Spinal cord (tissue), 10 donors: ENCODE data around the gene ZNRD2. TPM values are rescaled to one million over a fixed set of nuclear protein-coding genes. Genes with fewer than 3 reads are reported as not detected.

Source experiments
- DNase-seq, 6 donors: peaks; one replicate each; pipeline versions ENCODE4 v3.0.0 to v3.0.0-alpha.2; 2013 to 2015; ENCODE audit warnings: low spot score in 6 of 6, low read depth in 4 of 6
- H3K27ac ChIP-seq: one replicate; pipeline ENCODE4 v1.5.1; 2013; ENCODE audit warnings: low read depth, low read length, control low read depth
- H3K27me3 ChIP-seq: one replicate; pipeline ENCODE4 v1.6.1; 2013; ENCODE audit warnings: low read length; ENCODE audit not compliant: control insufficient read depth, insufficient read depth
- H3K36me3 ChIP-seq: one replicate; pipeline ENCODE4 v1.6.1; 2013; ENCODE audit warnings: low read length; ENCODE audit not compliant: control insufficient read depth, insufficient read depth
- H3K4me1 ChIP-seq: one replicate; pipeline ENCODE4 v1.6.1; 2013; ENCODE audit warnings: low read length; ENCODE audit not compliant: control insufficient read depth, insufficient read depth
- H3K4me3 ChIP-seq: one replicate; pipeline ENCODE4 v1.5.1; 2013; ENCODE audit warnings: low read depth, low read length, control low read depth
- H3K9me3 ChIP-seq: one replicate; pipeline ENCODE4 v1.6.1; 2013; ENCODE audit warnings: low read length; ENCODE audit not compliant: control insufficient read depth, insufficient read depth
- WGBS: methylation state at CpG from one replicate; pipeline ENCODE4 v1.1.5; 2013; ENCODE audit warnings: missing lambda C conversion rate; ENCODE audit not compliant: insufficient coverage; 5-methylcytosine and 5-hydroxymethylcytosine counted together
- polyA plus RNA-seq, 2 donors: library from polyadenylated mRNA; unstranded; fragments of 120-200 nt; gene quantifications; one replicate each; pipeline ENCODE4 v1.2.1, GENCODE V29; 2013; ENCODE audit not compliant: insufficient read length in 2 of 2
- total RNA-seq, 2 donors: library from RNA; depleted of rRNA in 1 of 2; stranded (reverse); fragments of 120-200 nt in 1 of 2; fragments of >200 nt in 1 of 2; gene quantifications; one replicate each; pipeline versions ENCODE4 v1.2.3 to v1.2.4, GENCODE V29; 2013 to 2014
- donor health status: healthy.

ZNRD2 gene
- total and polyA plus RNA-seq, 4 donors, result 14.7 to 87.2 (median 54.1) TPM

DNA sequence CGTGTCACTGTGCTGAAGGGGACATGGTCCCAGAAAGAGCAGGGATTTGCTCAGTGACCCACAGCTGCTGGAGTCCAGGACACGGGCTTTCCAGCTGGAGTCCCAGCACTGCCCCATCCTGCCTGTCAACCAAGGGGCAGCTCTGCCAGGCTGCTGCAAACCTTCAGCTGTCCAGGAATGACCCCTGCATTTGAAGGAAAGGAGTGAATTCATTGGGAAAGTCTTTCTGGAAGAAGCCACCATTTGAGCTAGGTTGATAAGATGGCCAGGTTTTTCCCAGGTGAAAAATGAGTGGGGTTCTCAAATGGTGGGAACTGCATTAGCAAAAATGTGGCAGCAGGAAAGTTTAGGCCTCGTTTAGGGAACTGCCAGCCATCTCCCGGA is 16.0 kb downstream of the ZNRD2 start:
- peaks cover 62% of the 10 kb centered on the region for H3K4me1 ChIP-seq
- H3K4me3 ChIP-seq, result no peak overlapping the region
- H3K27ac ChIP-seq, result no peak overlapping the region
- H3K27me3 ChIP-seq, result peaks cover 26% of the 10 kb centered on the region
- H3K36me3 ChIP-seq, result peaks cover 37% of the 10 kb centered on the region
- no peak for DNase-seq
- no peaks in the 10 kb centered on the region for H3K9me3 ChIP-seq
- 84% methylated on average over 4 of the region's 4 CpGs for WGBS

DNA sequence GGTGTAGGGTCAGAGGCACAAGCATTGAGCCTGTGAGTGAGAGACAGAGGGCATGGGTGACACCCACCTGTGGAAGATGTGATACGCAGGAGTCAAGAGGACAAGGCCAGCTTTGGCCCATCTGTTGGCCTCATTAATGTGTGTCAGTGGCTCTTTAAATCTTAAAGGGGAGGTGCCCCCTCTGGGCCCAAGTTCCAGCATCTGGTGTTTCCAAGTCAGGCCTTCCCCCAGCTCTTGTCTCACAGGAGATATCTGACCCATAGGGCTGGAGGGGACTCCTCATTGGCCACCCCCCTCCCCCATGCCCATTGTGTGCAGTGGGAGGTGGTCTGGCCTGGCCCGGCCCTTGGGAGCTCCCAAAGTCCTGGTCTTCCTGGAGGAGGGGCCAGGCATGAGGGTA is 16.4 kb downstream of the ZNRD2 start:
- DNase-seq, result no peak
- Histone ChIP-seq H3K27ac (no peak overlapping the region), H3K4me1 (peaks cover 63% of the 10 kb centered on the region), H3K9me3 (no peaks in the 10 kb centered on the region), H3K27me3 (peaks cover 26% of the 10 kb centered on the region), H3K36me3 (peaks cover 35% of the 10 kb centered on the region), H3K4me3 (no peak overlapping the region)
- WGBS, result 73% methylated on average over 1 of the region's 2 CpGs

DNA sequence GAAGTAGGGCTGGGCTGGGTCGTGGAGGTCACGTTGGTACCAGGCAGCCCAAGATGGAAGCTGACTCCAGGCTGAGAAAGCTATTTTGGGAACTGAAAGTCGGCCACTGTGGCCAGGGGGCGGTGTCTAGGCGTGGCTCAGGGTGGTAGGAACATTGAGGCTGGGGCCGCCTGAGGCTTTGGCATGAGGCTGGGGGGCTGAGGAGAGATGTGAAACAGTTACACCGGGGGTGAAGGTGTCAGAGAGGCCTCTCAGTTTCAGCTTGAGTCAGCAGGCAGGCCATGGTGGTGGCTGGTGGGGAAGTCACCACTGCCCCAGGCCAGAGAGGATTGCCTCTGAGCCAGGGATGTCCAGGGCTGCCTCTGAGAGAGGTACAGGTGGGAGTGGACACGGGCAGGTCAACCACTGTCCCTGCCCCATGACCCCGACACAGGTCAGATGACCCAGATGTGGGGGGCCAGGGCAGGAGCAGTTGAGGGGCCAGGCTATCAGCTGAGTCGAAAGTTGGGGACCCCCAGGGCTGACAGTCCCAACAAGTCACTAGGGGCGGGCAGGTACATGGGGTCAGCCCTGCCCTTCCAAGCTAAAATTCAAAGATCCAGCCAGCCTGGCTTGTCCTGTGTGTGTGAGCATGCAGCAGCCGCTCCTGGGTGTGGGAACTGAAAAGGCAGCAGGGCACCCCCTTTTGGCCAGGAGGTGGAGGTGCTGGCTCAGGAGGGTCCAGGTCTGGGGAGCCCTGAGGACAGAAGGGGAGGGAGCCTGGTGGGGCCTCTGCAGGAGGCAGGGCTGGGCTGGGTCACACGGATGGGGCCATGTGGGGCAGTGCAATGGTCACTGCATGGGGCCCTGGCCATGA is 18.1 kb downstream of the ZNRD2 start:
- Histone ChIP-seq H3K36me3 (peaks cover 42% of the 10 kb centered on the region), H3K27me3 (peaks cover 20% of the 10 kb centered on the region), H3K4me3 (no peak overlapping the region), H3K4me1 (peaks cover 72% of the 10 kb centered on the region), H3K27ac (no peak overlapping the region), H3K9me3 (no peaks in the 10 kb centered on the region)
- DNase-seq, result no peak
- WGBS, result 72% methylated on average over 13 of the region's 13 CpGs

DNA sequence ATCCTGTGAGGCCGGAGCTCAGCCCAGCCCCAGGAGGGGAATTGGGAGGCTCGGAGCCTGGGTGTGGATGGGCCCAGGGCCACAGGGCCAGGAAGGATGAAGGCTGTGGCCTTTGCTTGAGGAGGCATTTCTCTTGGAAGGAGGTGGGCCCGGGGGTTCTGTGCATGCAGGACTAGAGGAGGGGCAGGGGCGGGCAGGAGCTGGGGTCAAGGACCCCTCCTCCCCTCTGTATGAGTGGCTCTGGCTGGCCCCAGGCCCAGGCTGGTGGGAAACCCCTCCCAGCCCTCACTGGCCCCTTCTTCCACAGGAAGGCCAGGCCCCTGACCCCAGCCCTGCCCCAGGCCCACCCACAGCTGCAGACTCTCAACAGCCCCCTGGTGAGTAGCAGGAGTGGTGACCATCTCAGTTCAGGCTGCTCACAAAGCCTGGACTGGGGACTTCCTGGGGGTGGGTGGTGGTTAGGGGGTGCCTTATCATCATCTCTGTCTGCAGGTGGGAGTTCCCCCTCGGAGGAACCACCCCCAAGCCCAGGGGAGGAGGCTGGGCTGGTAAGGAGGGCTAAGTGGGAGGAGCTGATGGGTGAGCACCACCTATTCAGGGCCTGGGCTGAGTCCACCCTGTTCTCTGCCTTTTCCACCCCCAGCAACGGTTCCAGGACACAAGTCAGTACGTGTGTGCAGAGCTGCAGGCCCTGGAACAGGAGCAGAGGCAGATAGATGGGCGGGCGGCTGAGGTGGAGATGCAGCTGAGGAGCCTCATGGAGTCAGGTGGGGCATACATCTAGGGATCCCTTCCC is 19.4 kb downstream of the ZNRD2 start:
- 46% methylated on average over 6 of the region's 9 CpGs for WGBS
- Histone ChIP-seq H3K9me3 (no peaks in the 10 kb centered on the region), H3K27ac (peak overlapping the region; percentile 15), H3K36me3 (peaks cover 46% of the 10 kb centered on the region), H3K4me3 (no peak overlapping the region), H3K4me1 (peaks cover 69% of the 10 kb centered on the region), H3K27me3 (peaks cover 9% of the 10 kb centered on the region)
- no peak for DNase-seq

DNA sequence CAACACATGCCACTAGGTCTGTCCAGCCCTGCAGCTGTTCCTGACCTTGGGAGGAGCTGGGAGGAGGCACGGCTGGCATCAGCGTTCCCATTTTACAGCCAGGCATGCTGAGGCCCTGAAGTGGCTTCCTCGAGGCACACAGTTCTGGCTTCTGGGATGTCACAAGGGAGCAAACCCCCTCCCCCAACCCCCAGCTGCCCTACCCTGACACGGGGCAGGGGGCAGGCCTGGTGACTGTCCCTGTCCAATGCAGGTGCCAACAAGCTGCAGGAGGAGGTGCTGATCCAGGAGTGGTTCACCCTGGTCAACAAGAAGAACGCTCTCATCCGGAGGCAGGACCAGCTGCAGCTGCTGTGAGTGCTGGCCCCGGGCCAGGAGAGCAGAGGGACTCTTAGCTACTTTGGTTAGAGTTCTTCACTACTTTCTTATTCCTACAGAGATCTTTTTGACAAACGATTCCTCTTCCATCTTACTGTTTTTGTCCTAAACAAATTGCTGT is 20.0 kb downstream of the ZNRD2 start:
- H3K27ac ChIP-seq, result no peak overlapping the region

DNA sequence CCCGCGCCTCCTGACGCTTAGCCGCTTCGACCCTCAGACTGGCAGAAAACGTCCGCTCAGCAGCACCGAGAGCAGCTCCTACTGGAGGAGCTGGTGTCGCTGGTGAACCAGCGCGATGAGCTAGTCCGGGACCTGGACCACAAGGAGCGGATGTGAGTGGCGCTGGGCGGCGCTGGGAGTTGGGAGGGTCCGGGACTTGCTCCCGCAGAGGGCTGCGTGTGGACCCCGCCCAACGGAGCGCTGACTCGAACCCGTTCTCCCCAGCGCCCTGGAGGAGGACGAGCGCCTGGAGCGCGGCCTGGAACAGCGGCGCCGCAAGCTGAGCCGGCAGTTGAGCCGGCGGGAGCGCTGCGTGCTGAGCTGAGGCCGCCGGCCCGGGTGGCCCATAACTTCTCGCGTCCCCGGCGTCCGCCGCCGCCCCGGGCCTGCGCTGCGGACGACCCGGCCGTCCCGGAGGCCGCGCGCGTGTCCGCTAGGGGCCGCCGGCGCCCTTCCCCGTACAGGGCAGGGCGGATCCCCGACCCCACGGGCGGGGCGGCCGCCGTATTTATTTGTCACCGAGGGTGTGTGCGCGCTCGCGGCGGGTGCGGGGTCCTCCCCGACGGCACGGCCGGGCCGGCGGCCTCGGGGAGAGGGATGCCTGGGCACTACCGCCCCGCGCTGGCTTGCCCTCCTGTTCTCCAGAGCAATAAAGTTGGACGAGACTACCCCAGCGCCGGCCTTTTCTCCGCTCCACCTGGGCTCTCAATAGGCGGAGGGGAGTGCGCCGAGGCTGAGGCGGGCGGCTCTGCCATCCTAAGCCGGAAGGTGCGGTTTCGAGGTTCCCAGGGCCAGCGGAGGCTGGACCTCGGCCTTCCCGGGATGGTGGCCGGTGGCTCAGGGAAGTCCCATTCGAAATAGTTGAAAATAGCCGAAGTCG is 21.9 kb downstream of the ZNRD2 start:
- Histone ChIP-seq H3K4me3 (no peak overlapping the region), H3K4me1 (peaks cover 53% of the 10 kb centered on the region), H3K27ac (peak overlapping the region; percentile 47), H3K36me3 (peaks cover 60% of the 10 kb centered on the region), H3K9me3 (no peaks in the 10 kb centered on the region), H3K27me3 (peaks cover 5% of the 10 kb centered on the region)
- WGBS, result 18% methylated on average over 106 of the region's 106 CpGs
- peak in 1 of 6 donors; percentile 12 for DNase-seq

More for the DNA sequence above, 20.0 kb downstream of the ZNRD2 start:
- Histone ChIP-seq H3K27me3 (peaks cover 7% of the 10 kb centered on the region), H3K4me3 (no peak overlapping the region), H3K9me3 (no peaks in the 10 kb centered on the region), H3K36me3 (peaks cover 49% of the 10 kb centered on the region), H3K4me1 (peaks cover 66% of the 10 kb centered on the region)
- 54% methylated on average over 7 of the region's 8 CpGs for WGBS
- DNase-seq, result peak in 1 of 6 donors; percentile 11

DNA sequence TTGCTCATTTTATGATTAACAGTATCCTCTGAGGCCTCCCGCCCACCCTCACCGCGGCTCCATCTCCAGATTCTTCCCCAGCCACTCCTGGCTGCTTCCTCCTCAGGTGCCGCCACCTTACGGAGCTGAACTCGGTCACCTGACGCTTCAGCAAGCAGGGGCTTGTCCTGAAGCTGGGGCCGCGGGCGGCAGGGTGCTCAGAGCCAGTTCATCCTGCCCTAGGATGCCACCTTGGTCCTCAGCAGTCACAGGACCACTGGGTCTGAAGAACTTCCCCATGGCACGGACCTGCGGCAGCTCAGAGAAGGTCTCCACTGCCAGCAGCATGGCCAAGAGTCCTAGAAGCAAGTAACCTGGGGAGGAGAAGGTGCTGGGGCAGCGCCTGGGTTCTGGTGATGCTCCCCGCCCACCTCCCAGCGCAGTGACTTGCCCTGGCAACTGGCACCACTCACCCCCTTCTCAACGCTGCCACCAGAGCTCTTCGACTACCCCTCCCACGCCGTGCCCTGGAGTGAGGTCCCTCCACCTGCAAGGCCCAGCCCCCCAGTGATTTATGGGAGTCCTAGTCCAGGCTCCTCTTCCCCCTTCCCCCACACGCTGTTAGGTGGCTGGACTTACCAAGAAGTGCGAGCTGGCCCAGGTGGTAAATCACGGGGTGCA is 22.7 kb downstream of the ZNRD2 start:
- 66% methylated on average over 20 of the region's 22 CpGs for WGBS
- no peak overlapping the region for H3K4me3 ChIP-seq
- peaks cover 5% of the 10 kb centered on the region for H3K27me3 ChIP-seq
- H3K27ac ChIP-seq, result no peak overlapping the region
- peaks cover 67% of the 10 kb centered on the region for H3K36me3 ChIP-seq
- H3K4me1 ChIP-seq, result peaks cover 46% of the 10 kb centered on the region
- DNase-seq, result no peak
- no peaks in the 10 kb centered on the region for H3K9me3 ChIP-seq

DNA sequence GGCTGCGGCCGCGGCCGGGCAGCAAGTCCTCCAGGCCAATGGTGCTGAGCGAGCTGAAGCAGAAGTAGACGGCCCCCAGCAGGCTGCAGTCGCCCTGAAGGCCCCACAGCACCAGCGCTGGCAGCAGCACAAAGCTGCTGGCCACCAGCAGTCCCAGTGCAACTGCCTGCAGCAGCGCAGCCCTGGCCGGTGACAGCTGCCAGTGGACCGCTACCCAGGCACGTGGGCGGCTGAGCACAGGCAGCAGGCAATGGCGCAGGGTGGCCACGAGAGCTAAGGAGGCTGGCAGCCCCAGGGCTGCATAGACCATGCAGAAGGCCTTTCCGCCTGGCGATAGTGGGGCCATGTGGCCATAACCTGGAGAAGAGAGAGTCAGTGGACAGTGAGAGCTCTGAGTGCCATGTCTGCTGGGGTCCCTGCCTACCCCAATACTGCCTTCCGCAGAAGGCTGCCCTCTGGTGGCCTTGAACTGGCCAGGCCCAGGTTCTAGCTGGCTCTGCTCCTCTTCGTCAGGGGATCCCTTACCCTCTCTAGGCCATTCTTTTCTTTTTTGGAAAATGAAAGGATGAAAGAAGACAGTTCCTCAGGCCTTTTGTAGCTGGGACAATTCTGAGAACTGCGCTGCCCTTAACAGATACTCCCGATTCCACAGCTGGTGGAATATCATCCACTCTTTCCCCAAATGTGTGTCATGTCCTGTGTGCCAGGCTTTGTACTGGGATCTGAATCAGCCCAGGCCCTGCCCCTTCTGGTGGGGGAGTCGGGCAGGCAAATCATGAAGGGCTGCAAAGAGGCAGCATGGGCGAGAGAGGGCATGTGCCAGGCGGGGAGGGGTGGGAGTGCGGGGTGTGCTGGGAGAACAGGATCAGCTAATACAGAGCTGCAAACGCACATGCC is 23.5 kb downstream of the ZNRD2 start:
- peaks cover 38% of the 10 kb centered on the region for H3K4me1 ChIP-seq
- H3K27ac ChIP-seq, result no peak overlapping the region
- peak in 1 of 6 donors; percentile 25 for DNase-seq
- no peak overlapping the region for H3K4me3 ChIP-seq
- H3K9me3 ChIP-seq, result no peaks in the 10 kb centered on the region
- peaks cover 5% of the 10 kb centered on the region for H3K27me3 ChIP-seq
- WGBS, result 76% methylated on average over 24 of the region's 26 CpGs
- peaks cover 67% of the 10 kb centered on the region for H3K36me3 ChIP-seq
